ENCODE measurements around the gene NIBAN1. TPM values are rescaled to one million over a fixed set of nuclear protein-coding genes. Genes with fewer than 3 reads are reported as not detected.

Gene NIBAN1
- total RNA-seq, 1 experiment from 2014 or later, result 6.7 TPM

DNA sequence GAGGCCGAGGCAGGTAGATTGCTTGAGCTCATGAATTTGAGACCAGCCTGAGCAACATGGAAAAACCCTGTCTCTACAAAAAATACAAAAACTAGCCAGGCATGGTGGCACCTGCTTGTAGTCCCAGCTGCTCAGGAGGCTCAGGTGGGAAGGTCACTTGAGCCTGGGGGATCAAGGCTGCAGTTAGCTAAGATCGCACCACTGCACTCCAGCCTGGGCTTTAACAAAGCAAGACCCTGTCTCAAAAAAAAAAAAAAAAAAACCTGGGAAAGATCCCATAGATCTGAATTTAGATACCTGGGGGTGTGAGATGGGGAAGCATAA is 32.9 kb downstream of the NIBAN1 start:
- in situ Hi-C loops (cut with HindIII; ENCODE audit: low pct_unique_long_range_greater_than_20kb, low sequenced_read_pairs), result no loop called here
- Histone ChIP-seq H3K4me3 (ENCODE audit: low read depth in 2 of 2, low read length in 2 of 2) (no peak overlapping the region), H3K27ac (ENCODE audit: low read length) (no peak overlapping the region), H3K27me3 (ENCODE audit: control insufficient read depth, insufficient read depth, low read length) (no peaks in the 10 kb centered on the region), H3K9me3 (ENCODE audit: control insufficient read depth, insufficient read depth, low read depth, low read length) (no peaks in the 10 kb centered on the region), H3K4me1 (ENCODE audit: control insufficient read depth, insufficient read depth, low read length) (no peaks in the 10 kb centered on the region), H3K36me3 (ENCODE audit: control insufficient read depth, insufficient read depth, low read length) (no peaks in the 10 kb centered on the region)
- intact Hi-C loops (cut with micrococcal nuclease; ENCODE audit: unreplicated experiment), result no loop called here
- ATAC-seq (no peak), DNase-seq (ENCODE audit: low read depth, low spot score) (no peak)
- POLR2A ChIA-PET, result no interaction called here
- no TSS peak for BruUV-seq (replicated peaks)
- CTCF ChIA-PET, result no interaction called here
- TF ChIP-seq, protein P1, sequence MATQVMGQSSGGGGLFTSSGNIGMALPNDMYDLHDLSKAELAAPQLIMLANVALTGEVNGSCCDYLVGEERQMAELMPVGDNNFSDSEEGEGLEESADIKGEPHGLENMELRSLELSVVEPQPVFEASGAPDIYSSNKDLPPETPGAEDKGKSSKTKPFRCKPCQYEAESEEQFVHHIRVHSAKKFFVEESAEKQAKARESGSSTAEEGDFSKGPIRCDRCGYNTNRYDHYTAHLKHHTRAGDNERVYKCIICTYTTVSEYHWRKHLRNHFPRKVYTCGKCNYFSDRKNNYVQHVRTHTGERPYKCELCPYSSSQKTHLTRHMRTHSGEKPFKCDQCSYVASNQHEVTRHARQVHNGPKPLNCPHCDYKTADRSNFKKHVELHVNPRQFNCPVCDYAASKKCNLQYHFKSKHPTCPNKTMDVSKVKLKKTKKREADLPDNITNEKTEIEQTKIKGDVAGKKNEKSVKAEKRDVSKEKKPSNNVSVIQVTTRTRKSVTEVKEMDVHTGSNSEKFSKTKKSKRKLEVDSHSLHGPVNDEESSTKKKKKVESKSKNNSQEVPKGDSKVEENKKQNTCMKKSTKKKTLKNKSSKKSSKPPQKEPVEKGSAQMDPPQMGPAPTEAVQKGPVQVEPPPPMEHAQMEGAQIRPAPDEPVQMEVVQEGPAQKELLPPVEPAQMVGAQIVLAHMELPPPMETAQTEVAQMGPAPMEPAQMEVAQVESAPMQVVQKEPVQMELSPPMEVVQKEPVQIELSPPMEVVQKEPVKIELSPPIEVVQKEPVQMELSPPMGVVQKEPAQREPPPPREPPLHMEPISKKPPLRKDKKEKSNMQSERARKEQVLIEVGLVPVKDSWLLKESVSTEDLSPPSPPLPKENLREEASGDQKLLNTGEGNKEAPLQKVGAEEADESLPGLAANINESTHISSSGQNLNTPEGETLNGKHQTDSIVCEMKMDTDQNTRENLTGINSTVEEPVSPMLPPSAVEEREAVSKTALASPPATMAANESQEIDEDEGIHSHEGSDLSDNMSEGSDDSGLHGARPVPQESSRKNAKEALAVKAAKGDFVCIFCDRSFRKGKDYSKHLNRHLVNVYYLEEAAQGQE (IDR thresholded peaks at IDR 0.05; ENCODE audit: insufficient read depth in 1 of 2, low read depth in 2 of 2, low read length in 1 of 2), result no peak
- TF ChIP-seq SIN3A (IDR thresholded peaks at IDR 0.05; ENCODE audit: borderline replicate concordance, insufficient read depth, low read depth, low read length) (no peak), POLR2AphosphoS5 (IDR thresholded peaks at IDR 0.05; ENCODE audit: low read depth, low read length) (no peak), TCF7L2 (IDR thresholded peaks at IDR 0.05; ENCODE audit: low read depth, low read length) (no peak)
- TF ChIP-seq, protein P2, sequence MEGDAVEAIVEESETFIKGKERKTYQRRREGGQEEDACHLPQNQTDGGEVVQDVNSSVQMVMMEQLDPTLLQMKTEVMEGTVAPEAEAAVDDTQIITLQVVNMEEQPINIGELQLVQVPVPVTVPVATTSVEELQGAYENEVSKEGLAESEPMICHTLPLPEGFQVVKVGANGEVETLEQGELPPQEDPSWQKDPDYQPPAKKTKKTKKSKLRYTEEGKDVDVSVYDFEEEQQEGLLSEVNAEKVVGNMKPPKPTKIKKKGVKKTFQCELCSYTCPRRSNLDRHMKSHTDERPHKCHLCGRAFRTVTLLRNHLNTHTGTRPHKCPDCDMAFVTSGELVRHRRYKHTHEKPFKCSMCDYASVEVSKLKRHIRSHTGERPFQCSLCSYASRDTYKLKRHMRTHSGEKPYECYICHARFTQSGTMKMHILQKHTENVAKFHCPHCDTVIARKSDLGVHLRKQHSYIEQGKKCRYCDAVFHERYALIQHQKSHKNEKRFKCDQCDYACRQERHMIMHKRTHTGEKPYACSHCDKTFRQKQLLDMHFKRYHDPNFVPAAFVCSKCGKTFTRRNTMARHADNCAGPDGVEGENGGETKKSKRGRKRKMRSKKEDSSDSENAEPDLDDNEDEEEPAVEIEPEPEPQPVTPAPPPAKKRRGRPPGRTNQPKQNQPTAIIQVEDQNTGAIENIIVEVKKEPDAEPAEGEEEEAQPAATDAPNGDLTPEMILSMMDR (IDR thresholded peaks at IDR 0.05), result no peak

DNA sequence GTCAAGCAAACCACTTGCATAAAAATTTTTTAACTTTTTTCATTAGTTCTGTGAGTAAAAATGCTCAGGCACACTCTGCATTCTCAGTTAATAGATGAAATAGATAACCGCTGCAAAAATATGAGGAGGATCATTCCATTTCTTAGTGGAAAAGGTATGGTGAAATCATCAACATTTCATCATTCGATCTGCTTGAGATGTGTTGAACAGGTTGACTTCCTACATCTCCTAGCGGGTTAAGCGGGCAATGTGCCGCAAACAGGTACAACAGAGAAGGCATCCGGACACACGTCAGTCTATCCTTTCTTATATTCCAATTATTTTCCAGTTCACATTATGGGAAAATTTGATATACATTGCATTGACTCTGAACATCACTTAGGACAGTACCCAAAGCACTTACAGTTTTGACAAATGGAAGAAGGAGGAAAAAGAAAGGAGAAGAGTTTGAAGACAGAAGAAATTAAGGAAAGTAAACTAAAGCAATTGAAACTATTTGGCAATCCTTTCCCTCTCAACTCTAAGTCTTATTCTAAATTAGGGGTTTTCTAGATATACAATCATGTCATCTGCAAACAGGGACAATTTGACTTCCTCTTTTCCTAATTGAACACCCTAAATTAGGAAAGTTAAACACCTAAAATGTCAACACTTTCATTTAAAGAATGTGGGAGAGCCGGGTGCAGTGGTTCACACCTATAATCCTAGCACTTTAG is 33.5 kb downstream of the NIBAN1 start:
- in situ Hi-C loops (cut with HindIII; ENCODE audit: low pct_unique_long_range_greater_than_20kb, low sequenced_read_pairs) (no loop called here), intact Hi-C loops (cut with micrococcal nuclease; ENCODE audit: unreplicated experiment) (no loop called here)
- TF ChIP-seq, protein P1 (IDR thresholded peaks at IDR 0.05; ENCODE audit: insufficient read depth in 1 of 2, low read depth in 2 of 2, low read length in 1 of 2), result no peak
- TF ChIP-seq POLR2AphosphoS5 (IDR thresholded peaks at IDR 0.05; ENCODE audit: low read depth, low read length), result no peak
- TF ChIP-seq TCF7L2 (IDR thresholded peaks at IDR 0.05; ENCODE audit: low read depth, low read length), result no peak
- no peak for TF ChIP-seq SIN3A (IDR thresholded peaks at IDR 0.05; ENCODE audit: borderline replicate concordance, insufficient read depth, low read depth, low read length)
- TF ChIP-seq, protein P2 (IDR thresholded peaks at IDR 0.05), result no peak
- H3K27me3 ChIP-seq (ENCODE audit: control insufficient read depth, insufficient read depth, low read length), result no peaks in the 10 kb centered on the region
- H3K4me3 ChIP-seq (ENCODE audit: low read depth in 2 of 2, low read length in 2 of 2), result no peak overlapping the region
- no peaks in the 10 kb centered on the region for H3K4me1 ChIP-seq (ENCODE audit: control insufficient read depth, insufficient read depth, low read length)
- ChIA-PET CTCF (no interaction called here), POLR2A (no interaction called here)
- ATAC-seq (no peak), DNase-seq (ENCODE audit: low read depth, low spot score) (no peak)
- H3K27ac ChIP-seq (ENCODE audit: low read length), result no peak overlapping the region
- no TSS peak for BruUV-seq (replicated peaks)
- H3K9me3 ChIP-seq (ENCODE audit: control insufficient read depth, insufficient read depth, low read depth, low read length), result no peaks in the 10 kb centered on the region
- no peaks in the 10 kb centered on the region for H3K36me3 ChIP-seq (ENCODE audit: control insufficient read depth, insufficient read depth, low read length)

Measured in Panc1 (cell line).